ENCODE measurements around the gene TOX2. TPM values are rescaled to one million over a fixed set of nuclear protein-coding genes. Genes with fewer than 3 reads are reported as not detected.

The TOX2 gene
- total RNA-seq, 2 donors from 2014 or later, result 8.8 to 52.8 TPM

GRCh38 chr20:43938932-43939761 lies 24.5 kb downstream of the TOX2 start:
- 37% methylated on average over 9 of the region's 9 CpGs for whole genome bisulfite sequencing
- intact Hi-C loops (cut with DNase I), result no loop called here
- no peak overlapping the region for H3K4me3 ChIP-seq
- no peaks in the 10 kb centered on the region for H3K27me3 ChIP-seq (replicated peaks; ENCODE audit: insufficient read depth)
- H3K27ac ChIP-seq, result no peak overlapping the region
- no peaks in the 10 kb centered on the region for H3K36me3 ChIP-seq
- TF ChIP-seq POLR2AphosphoS5 (IDR thresholded peaks at IDR 0.05) (peak; percentile 67), POLR2A (IDR thresholded peaks at IDR 0.05) (no peak)
- TF ChIP-seq, protein P1, sequence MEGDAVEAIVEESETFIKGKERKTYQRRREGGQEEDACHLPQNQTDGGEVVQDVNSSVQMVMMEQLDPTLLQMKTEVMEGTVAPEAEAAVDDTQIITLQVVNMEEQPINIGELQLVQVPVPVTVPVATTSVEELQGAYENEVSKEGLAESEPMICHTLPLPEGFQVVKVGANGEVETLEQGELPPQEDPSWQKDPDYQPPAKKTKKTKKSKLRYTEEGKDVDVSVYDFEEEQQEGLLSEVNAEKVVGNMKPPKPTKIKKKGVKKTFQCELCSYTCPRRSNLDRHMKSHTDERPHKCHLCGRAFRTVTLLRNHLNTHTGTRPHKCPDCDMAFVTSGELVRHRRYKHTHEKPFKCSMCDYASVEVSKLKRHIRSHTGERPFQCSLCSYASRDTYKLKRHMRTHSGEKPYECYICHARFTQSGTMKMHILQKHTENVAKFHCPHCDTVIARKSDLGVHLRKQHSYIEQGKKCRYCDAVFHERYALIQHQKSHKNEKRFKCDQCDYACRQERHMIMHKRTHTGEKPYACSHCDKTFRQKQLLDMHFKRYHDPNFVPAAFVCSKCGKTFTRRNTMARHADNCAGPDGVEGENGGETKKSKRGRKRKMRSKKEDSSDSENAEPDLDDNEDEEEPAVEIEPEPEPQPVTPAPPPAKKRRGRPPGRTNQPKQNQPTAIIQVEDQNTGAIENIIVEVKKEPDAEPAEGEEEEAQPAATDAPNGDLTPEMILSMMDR (IDR thresholded peaks at IDR 0.05), result no peak
- no peaks in the 10 kb centered on the region for H3K9me3 ChIP-seq
- no peaks in the 10 kb centered on the region for H3K4me1 ChIP-seq (replicated peaks)
- DNase-seq (ENCODE audit: low spot score), result peak; percentile 42

DNA sequence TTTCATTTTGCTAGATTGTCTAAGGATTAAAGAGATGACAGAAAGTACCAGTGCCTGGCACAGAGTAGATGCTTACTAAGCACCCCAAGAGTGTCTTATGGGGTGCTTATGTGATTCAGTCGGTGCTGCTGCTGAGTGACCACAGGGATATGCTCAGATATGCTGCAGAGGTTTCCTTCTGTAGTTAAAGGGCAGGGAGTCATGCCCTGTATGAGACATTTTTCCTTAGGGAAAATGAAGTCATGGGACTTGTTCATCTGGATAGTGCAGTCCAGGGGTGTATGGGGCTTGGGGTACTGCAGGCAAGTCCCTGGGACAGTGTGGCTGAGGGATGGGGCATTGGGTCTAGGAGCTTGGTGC lies 25.1 kb downstream of the TOX2 start:
- 60% methylated on average over 1 of the region's 1 CpG for WGBS
- TF ChIP-seq, protein P1 (IDR thresholded peaks at IDR 0.05), result no peak
- TF ChIP-seq POLR2AphosphoS5 (IDR thresholded peaks at IDR 0.05) (no peak), POLR2A (IDR thresholded peaks at IDR 0.05) (no peak)
- H3K36me3 ChIP-seq, result no peaks in the 10 kb centered on the region
- intact Hi-C loops (cut with DNase I), result no loop called here
- no peak overlapping the region for H3K27ac ChIP-seq
- H3K4me1 ChIP-seq (replicated peaks), result no peaks in the 10 kb centered on the region
- DNase-seq (ENCODE audit: low spot score), result no peak
- H3K4me3 ChIP-seq, result no peak overlapping the region
- H3K9me3 ChIP-seq, result no peaks in the 10 kb centered on the region
- no peaks in the 10 kb centered on the region for H3K27me3 ChIP-seq (replicated peaks; ENCODE audit: insufficient read depth)

- intact Hi-C loops (cut with DNase I), result no loop called here
- H3K36me3 ChIP-seq, result no peaks in the 10 kb centered on the region
- H3K27me3 ChIP-seq (replicated peaks; ENCODE audit: insufficient read depth), result no peaks in the 10 kb centered on the region
- TF ChIP-seq POLR2A (IDR thresholded peaks at IDR 0.05) (no peak), POLR2AphosphoS5 (IDR thresholded peaks at IDR 0.05) (no peak)
- TF ChIP-seq, protein P1 (IDR thresholded peaks at IDR 0.05), result no peak
- H3K4me1 ChIP-seq (replicated peaks), result no peaks in the 10 kb centered on the region
- no peak overlapping the region for H3K4me3 ChIP-seq
- DNase-seq (ENCODE audit: low spot score), result no peak
- no peaks in the 10 kb centered on the region for H3K9me3 ChIP-seq
- 91% methylated on average over 10 of the region's 10 CpGs for WGBS
- no peak overlapping the region for H3K27ac ChIP-seq
Measured at GRCh38 chr20:43940518-43941225, 26.0 kb downstream of the TOX2 start.

- no peaks in the 10 kb centered on the region for H3K9me3 ChIP-seq
- no peak for DNase-seq (ENCODE audit: low spot score)
- no peak for TF ChIP-seq POLR2A (IDR thresholded peaks at IDR 0.05)
- TF ChIP-seq, protein P1 (IDR thresholded peaks at IDR 0.05), result no peak
- TF ChIP-seq POLR2AphosphoS5 (IDR thresholded peaks at IDR 0.05), result no peak
- 50% methylated on average over 10 of the region's 10 CpGs for WGBS
- no peak overlapping the region for H3K4me3 ChIP-seq
- intact Hi-C loops (cut with DNase I), result no loop called here
- no peaks in the 10 kb centered on the region for H3K4me1 ChIP-seq (replicated peaks)
- H3K27ac ChIP-seq, result no peak overlapping the region
- no peaks in the 10 kb centered on the region for H3K36me3 ChIP-seq
- H3K27me3 ChIP-seq (replicated peaks; ENCODE audit: insufficient read depth), result no peaks in the 10 kb centered on the region
Measured at GRCh38 chr20:43941476-43942200, 27.0 kb downstream of the TOX2 start.

Data from prostate gland (tissue), 2 donors.